Erythroblast (primary cell): ENCODE data around the gene TSC22D3.

Experiments
- GATA1 ChIP-seq: IDR thresholded peaks from 2 replicates; pipeline ENCODE4 v1.6.1; 2011; ENCODE audit warnings: low read depth, mild to moderate bottlenecking, control low read depth, low read length, moderate library complexity
- POLR2A ChIP-seq: IDR thresholded peaks from 2 replicates; pipeline ENCODE4 v1.6.1; 2011; ENCODE audit warnings: mild to moderate bottlenecking, low read length

GRCh38 chrX:107738768-107739167 is 36.8 kb downstream of the TSC22D3 start:
- no peak for TF ChIP-seq POLR2A
- no peak for TF ChIP-seq GATA1
